ENCODE results near the gene RPS8.
"Not testable (repeated sequence)": the region's sequence is repeated elsewhere in the genome, so short reads cannot be mapped to it uniquely, and the experiment has no call there.

The RPS8 gene

DNA sequence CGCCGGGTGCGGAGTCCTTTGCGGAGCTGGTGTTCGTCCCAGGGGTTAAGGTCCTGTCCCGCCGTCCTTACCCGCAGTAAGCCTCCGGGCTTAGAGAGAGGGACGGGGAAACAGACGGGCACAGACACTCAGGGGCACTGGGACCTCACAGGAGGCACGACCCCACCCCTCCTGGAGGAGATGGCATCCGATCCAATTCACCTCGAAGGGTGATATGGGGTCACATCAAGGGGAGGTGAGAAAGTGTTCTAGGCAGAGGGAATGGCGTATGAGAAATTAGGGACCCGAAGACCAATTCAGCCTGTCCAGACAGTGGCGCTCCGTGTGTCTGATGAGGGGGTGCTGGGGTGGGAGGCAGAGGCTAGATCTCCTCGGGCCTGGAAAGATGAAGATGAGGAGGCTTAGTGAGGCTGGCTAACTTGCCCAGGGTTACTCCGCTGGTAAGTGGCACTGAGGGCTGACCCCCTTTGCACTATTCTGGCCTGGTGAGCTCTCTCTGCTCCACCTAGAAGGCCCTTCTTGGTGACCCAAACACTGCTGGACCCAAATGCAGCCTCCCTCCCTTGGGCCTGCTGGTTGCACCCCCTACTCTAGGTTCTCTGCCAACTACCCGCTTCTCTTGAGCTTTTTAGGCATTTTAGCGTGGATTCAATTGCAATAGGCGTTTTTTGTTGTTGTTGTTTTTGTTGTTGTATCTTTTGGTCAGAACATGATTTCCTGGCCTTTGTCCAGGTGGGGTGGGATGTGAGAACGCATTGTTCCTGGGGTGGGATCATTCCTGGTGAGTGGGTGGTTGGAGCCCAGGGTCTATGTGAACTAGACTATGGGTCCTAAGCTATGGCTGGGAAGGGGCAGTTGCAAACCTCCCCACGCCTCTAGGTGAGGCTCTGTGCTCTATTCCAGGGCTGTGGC is 45.2 kb downstream of the RPS8 start:
- DNase-seq = no peak

DNA sequence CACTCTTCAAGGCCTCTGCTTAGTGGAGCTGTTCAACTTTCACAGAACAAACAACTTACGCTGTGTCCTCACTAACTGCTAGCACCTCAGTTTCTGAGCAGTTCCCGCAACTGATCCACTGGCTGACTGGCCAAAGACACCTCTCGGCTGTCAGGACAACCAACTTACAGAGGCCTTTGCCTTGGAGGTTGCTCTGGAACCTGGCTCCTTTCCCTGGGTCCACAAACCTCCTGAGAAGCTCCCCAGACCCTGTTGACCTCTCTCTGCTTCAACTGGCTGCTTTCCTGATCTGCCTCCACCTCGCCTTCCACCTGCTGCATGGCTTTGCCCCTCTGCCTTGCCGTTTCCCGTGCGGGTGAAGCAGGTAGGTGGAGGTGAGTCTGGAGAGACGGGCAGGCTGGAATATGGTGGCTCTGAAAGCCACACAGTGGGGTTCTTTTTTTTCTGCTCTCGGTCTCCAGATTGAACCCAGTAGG is 45.9 kb downstream of the RPS8 start:
- DNase-seq = no peak

DNA sequence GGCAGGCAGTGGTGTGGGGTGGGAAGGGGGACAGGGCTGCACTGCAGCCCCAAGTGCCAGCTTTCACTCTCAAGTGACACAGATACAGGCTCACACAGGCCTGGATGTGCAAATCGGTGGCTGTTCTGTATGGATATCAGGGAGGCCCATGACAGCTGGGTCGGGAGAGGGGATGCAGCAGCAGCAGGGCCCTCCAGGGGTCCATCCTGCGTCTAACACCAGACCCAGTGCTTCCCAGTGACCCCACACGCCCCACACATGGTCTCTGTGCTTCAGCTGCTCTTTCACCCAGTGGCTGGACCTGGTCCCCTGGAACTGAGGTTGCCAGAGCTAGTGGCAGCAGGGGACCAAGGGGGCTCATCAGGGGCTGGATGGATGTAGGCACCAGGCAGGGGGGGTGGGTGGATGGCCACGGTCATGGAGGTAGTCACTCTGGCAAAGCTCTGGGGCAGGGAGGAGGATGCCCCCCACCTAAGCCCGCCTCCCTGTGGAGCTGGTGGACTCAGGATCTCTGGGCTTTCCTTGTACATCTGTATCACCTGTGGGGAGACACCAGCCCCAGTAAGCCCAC is 46.9 kb downstream of the RPS8 start:
- DNase-seq = no peak

DNA sequence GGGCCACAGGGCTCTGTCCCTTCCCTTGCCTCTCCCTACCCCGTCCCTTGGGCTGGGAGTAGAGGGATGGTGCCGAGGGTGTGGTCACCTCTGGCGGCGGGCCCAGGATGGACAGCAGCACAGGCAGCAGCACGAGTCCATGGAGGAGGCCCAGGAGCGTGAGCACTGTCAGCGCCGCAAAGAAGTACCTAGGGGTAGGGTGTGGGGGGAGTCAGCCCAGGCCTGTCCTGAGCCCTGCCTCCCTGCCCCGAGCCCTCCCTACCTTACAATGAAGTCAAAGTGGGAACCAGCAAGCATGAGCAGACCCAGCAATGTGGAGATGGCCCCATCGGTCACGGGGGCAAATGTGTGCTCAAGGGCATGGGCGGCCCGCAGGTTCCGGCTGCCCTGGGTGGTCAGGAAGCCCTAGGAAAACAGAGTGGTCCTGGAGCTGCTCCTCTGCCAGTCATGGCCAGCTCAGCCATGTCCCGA is 47.7 kb downstream of the RPS8 start:
- DNase-seq = no peak

DNA sequence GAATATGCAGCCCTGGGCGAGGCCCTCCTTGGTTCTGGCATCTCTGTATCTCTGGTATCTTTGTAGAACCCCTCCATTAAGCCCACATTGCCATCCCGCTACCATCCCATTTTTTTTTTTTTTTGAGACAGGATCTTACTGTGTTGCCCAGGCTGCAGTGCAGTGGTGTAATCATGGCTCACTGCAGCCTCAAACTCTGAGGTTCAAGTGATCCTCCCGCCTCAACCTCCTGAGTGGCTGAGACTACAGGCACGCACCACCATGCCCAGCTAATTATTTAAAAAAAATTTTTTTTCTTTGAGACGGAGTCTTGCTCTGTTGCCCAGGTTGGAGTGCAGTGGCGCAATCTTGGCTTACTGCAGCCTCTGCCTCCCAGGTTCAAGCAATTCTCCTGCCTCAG is 49.1 kb downstream of the RPS8 start:
- DNase-seq = not testable (repeated sequence)

DNA sequence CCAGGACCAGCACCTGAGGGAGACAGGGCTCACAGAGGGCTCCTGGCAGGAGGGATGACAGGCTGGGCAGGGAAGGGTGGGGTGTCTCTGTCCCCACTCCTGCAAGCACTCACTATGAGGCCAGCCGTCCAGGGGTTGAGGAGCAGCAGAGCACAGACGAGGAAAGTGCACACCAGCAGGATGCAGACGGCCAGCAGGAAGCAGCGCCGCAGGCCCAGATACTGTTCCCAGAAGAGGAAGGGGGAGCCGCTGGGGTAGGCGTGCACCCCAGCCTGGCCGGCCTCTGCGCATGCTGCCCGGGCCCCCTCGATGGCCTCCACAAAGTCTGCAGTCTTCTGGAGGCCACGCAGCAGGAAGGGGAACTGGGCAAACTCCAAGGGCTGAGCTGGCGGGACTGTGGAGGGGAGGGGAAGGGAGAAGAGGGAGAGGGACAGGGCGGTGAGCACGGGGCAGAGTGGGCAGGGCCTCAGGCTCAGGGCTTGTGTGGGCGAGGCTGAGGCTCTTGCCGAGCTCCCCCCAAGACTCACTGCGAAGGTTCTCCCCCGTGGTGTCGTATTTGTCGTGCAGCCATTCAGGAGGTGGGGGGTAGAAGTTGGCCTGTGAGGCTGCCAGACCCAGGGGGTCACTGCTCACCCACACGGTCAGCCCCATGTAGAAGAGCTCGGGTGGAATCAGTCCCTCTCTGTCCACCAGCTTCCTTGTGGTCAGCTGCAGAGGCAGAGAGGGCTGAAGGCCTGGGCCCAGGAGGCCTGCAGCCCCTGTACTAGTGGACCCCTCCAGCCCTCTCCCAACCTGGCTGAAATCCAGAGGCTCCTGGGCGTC is 51.2 kb downstream of the RPS8 start:
- no peak for DNase-seq

DNA sequence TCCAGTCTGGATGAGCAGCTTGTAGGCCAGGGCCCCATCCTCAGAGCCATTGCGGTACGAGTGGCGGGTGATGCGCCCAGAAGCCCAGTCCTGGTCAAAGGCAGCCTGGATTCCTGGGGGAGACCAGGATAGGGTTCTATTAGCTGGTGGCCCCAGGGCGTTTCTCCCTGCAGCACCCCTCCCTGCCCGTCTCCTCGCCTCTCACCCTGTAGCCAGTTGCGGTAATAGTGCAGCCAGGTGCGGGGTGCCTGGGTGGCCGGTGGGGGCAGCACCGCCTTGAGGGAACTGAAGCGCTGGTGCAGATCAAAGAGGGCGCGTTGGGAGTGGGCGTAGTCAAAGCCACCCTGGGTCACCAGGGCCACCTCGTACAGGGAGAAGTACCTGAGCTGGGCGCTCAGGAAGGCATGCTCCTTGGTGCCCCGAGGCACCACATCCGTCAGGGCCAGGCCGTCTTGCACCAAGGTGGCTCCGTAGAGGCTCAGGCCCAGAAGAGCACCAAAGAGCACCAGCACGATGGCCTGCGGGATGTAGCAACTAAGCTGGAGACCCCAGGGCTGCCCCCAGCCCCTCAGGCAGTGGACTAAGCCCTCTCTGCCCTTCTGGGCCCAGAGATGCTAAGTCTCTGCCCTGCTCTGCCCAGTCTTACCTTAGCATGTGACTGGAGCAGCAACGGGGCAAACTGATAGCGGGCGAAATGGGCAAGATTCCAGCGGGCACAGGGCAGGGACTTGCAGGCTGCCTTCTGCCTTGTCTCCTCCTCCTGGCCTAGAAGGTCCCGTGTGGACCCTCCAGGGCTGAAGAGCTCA is 52.1 kb downstream of the RPS8 start:
- no peak for DNase-seq

DNA sequence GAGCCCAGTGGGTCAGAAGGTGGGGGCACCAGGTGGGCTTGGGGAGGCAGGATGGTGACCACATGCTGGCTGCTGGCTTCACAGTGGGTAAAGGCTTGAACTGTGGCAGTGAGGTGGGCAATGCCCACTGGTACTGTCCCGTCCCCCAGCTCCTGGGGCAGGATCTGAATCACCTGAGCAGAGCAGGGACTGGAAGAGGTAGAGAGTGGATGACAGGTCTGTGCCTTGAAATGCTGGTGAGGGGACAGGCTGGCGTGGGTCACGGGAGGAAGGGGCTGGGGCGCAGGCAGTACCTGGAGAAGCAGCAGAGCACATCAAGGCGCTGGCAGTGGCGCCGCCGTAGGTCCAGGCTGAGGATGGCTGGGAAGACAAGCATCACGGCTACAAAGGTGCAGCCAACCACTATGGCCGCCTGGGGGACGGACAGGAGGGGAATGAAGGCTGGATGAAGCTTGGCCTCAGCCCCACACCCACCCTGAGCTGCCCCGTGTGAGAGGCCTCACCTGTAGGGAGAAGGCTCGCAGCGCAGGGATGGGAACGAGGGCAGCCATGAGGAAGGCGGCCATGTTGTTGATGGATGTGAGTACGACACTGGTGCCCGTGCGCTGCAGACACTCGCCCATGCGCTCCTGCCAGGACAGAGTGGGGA is 52.8 kb downstream of the RPS8 start:
- no peak for DNase-seq
